Muscle layer of colon (tissue), 2 donors: ENCODE results near the gene SUDS3.

Source experiments
- H3K27ac ChIP-seq: one replicate; pipeline ENCODE4 v1.7.0; 2013; ENCODE audit warnings: low read depth, mild to moderate bottlenecking, low read length, moderate library complexity
- H3K27me3 ChIP-seq, 2 donors: one replicate each; pipeline ENCODE4 v1.7.0; 2013; ENCODE audit warnings: low read length in 2 of 2, mild to moderate bottlenecking in 2 of 2; ENCODE audit not compliant: insufficient read depth in 2 of 2, control insufficient read depth in 1 of 2
- H3K36me3 ChIP-seq: one replicate; pipeline ENCODE4 v1.7.0; 2013; ENCODE audit warnings: mild to moderate bottlenecking, low read length; ENCODE audit not compliant: insufficient read depth
- H3K4me1 ChIP-seq: one replicate; pipeline ENCODE4 v1.7.0; 2013; ENCODE audit warnings: mild to moderate bottlenecking, low read length; ENCODE audit not compliant: insufficient read depth
- H3K4me3 ChIP-seq, 2 donors: one replicate each; pipeline ENCODE4 v1.7.0; 2013; ENCODE audit warnings: low read length in 2 of 2, low read depth in 1 of 2, mild to moderate bottlenecking in 1 of 2, moderate library complexity in 1 of 2
- H3K9ac ChIP-seq: one replicate; pipeline ENCODE4 v1.7.0; 2013; ENCODE audit warnings: low read length
- H3K9me3 ChIP-seq: one replicate; pipeline ENCODE4 v1.7.0; 2013; ENCODE audit warnings: mild to moderate bottlenecking, low read length
- donor health status: abdominal sarcoma.
- donor health status: Adenocarcinoma of cecum.

Gene SUDS3

DNA sequence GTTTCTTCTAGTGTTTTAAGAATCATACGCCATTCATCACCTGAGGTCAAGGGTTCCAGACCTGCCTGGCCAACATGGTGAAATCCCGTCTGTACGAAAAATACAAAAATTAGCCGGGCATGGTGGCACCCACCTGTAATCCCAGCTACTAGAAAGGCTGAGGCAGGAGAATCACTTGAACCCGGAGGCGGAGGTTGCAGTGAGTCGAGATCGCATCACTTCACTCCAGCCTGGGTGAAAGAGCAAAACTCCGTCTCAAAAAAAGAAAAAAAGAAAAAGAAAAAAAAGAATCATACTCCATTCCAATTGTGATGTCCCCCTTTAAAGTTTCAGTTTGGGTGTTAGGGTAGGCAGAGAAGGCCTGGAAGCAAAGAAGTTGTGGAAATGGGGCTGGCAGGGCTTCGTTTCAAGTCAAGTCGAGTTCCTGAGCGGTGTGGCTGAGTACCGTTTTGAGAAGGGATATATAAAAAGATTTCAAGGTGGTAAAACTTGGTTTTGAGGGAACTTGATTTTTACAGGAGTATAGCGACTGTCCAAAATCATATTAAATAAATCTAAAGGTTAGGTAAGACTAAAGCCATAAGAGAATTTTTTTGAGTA, 2.1 kb upstream of the SUDS3 start:
- H3K9ac ChIP-seq: no peak overlapping the region
- H3K4me1 ChIP-seq: peaks cover 39% of the 10 kb centered on the region
- no peaks in the 10 kb centered on the region for H3K27me3 ChIP-seq
- no peaks in the 10 kb centered on the region for H3K36me3 ChIP-seq
- no peak overlapping the region for H3K27ac ChIP-seq
- no peak overlapping the region for H3K4me3 ChIP-seq
- H3K9me3 ChIP-seq: no peaks in the 10 kb centered on the region

DNA sequence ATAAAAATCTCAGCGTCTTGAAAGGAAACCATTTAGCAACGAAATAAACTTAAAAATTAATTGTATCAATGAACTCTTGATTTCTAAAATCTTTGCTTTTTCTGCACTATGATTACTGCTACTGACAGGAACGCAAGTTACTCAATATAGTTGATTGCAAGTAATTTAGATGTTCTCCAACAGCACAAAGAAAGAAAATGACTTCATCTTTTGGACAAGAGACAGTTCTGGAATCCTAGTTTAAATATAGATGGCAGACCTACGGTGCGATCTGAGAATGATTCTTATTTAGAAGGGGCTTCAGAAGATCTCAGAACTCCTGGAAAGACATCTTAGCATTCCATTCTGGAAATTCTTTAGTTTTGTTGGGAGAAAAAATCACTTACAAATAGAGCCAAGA, 1.4 kb upstream of the SUDS3 start:
- Histone ChIP-seq H3K9me3 (no peaks in the 10 kb centered on the region), H3K4me1 (peaks cover 39% of the 10 kb centered on the region), H3K4me3 (no peak overlapping the region), H3K27ac (no peak overlapping the region), H3K27me3 (no peaks in the 10 kb centered on the region), H3K9ac (no peak overlapping the region), H3K36me3 (peaks cover 4% of the 10 kb centered on the region)

DNA sequence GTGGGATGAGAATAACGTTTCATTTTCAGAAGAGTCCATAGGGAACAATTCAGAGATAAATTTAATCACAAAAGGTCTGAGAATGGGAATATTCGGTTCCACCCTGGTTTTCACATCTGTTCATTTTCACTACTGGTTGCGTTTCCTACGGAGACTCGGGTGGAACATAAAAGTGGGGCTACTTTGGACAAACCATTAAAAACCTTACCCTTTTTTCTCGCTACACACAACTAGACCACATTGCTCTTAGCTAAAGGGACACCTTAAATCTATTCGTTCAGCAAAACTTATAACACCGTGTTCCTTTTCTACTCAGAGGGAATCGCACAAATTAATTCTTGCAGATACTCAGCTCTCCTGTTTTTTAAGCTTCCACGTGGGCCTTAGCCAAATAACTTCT, 1.0 kb upstream of the SUDS3 start:
- Histone ChIP-seq H3K9ac (no peak overlapping the region), H3K4me3 (peak overlapping the region in 1 of 2 donors; percentile 93), H3K4me1 (peaks cover 37% of the 10 kb centered on the region), H3K9me3 (no peaks in the 10 kb centered on the region), H3K27me3 (no peaks in the 10 kb centered on the region), H3K36me3 (peaks cover 8% of the 10 kb centered on the region), H3K27ac (peak overlapping the region; percentile 96)

- peak overlapping the region; percentile 96 for H3K27ac ChIP-seq
- peaks cover 28% of the 10 kb centered on the region for H3K4me1 ChIP-seq
- peak overlapping the region; percentile 82 for H3K9ac ChIP-seq
These were observed 897 bp downstream of the SUDS3 start for GRCh38 chr12:118377021-118377883.

GRCh38 chr12:118377884-118378470, 1.6 kb downstream of the SUDS3 start:
- Histone ChIP-seq H3K27ac (no peak overlapping the region), H3K27me3 (no peaks in the 10 kb centered on the region), H3K36me3 (peaks cover 24% of the 10 kb centered on the region), H3K4me3 (peak overlapping the region; percentile 80 to 93), H3K9me3 (no peaks in the 10 kb centered on the region), H3K9ac (peak overlapping the region; percentile 82), H3K4me1 (peaks cover 28% of the 10 kb centered on the region)

More at GRCh38 chr12:118377021-118377883, 897 bp downstream of the SUDS3 start:
- Histone ChIP-seq H3K9me3 (no peaks in the 10 kb centered on the region), H3K27me3 (no peaks in the 10 kb centered on the region), H3K36me3 (peaks cover 19% of the 10 kb centered on the region), H3K4me3 (peak overlapping the region; percentile 80 to 93)

DNA sequence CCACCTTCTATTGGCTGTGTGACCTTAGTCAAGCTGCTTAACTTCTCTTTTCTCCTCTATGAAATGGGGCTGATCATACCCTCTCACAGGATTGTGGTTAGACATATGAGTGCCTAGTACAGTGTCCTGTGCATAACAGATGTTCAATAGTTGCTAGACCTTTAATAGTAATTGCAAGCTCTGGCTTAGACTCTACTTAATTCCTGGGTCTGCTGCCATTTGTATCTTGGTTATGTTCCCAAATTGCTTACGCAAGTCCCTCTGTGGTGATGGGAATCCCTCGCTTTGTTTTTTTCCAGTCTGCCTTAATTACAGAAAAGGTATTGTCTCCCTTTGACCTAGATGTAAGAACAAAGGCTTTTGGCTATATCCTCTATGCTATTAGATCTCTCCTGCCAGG, 15.1 kb downstream of the SUDS3 start:
- no peaks in the 10 kb centered on the region for H3K9me3 ChIP-seq
- no peak overlapping the region for H3K27ac ChIP-seq
- H3K36me3 ChIP-seq: peaks cover 74% of the 10 kb centered on the region

DNA sequence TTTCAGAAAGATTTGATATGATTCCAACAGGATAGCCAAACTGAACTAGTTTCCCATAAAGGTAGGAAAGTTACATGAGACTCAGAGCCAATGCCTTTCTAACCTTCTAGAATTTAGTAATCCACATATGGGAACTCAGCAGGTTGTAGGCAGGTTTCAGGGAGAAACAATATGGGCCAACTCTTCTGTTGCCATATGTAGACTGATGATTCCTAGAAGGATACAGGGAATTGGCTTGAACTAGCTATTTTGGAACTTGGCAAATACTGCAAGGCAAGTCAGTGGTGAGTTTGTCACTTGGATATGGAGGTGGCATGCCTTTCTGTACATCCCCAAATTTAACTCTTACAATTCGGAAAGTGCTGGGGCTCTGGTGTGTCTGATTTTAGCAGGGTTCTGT, 15.5 kb downstream of the SUDS3 start:
- no peak overlapping the region for H3K27ac ChIP-seq
- H3K36me3 ChIP-seq: peaks cover 75% of the 10 kb centered on the region
- no peaks in the 10 kb centered on the region for H3K27me3 ChIP-seq
- H3K4me1 ChIP-seq: no peaks in the 10 kb centered on the region
- no peaks in the 10 kb centered on the region for H3K9me3 ChIP-seq
- H3K9ac ChIP-seq: no peak overlapping the region
- H3K4me3 ChIP-seq: no peak overlapping the region

More for the DNA sequence above, 15.1 kb downstream of the SUDS3 start:
- no peak overlapping the region for H3K4me3 ChIP-seq
- H3K27me3 ChIP-seq: no peaks in the 10 kb centered on the region
- no peaks in the 10 kb centered on the region for H3K4me1 ChIP-seq
- H3K9ac ChIP-seq: no peak overlapping the region

- H3K4me1 ChIP-seq: peaks cover 24% of the 10 kb centered on the region
- no peaks in the 10 kb centered on the region for H3K27me3 ChIP-seq
- no peak overlapping the region for H3K9ac ChIP-seq
- peak overlapping the region; percentile 42 for H3K27ac ChIP-seq
- H3K4me3 ChIP-seq: peak overlapping the region in 1 of 2 donors; percentile 16
- H3K9me3 ChIP-seq: no peaks in the 10 kb centered on the region
- H3K36me3 ChIP-seq: peaks cover 44% of the 10 kb centered on the region
These were observed 21.5 kb downstream of the SUDS3 start for GRCh38 chr12:118397708-118398440.

DNA sequence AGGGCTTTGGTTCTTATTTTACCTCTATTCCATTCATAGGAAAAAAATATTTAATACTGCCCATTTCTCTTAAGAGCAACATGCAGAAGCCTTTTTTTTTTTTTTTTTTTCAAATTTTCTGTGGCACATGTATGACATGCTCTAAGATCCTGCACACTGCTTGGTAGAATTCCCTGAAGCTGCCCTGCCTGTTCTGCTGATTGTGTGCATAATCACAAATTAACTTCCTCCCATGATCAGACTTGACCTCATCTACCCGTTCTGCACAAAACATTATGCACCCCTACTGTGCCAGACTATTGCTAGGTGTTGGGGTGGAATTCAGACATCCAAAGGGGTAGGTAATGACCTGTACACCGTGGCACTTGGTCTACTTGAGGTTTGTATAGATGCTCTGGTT, 22.2 kb downstream of the SUDS3 start:
- Histone ChIP-seq H3K27ac (no peak overlapping the region), H3K9me3 (no peaks in the 10 kb centered on the region)

DNA sequence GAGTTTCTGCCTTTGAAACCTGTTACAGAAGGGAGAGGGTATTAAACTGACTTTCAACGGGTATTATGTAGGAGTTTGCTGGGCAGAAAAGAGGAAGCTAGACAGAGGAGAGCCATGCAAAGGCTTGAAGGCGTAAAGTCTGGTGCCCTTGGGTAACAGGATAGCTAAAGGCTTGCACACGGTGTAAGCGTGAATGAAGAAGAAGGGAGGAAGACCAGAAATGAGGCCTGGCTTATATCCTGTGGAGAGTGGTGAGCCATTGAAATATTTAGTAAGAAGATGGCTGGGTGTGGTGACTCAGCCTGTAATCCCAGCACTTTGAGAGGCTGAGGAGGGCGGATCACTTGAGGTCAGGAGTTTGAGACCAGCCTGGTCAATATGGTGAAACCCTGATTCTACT, 22.6 kb downstream of the SUDS3 start:
- no peak overlapping the region for H3K4me3 ChIP-seq
- H3K27ac ChIP-seq: no peak overlapping the region
- no peaks in the 10 kb centered on the region for H3K9me3 ChIP-seq
- no peak overlapping the region for H3K9ac ChIP-seq
- H3K36me3 ChIP-seq: peaks cover 51% of the 10 kb centered on the region
- H3K4me1 ChIP-seq: peaks cover 24% of the 10 kb centered on the region
- no peaks in the 10 kb centered on the region for H3K27me3 ChIP-seq

More for the DNA sequence above, 22.2 kb downstream of the SUDS3 start:
- no peak overlapping the region for H3K9ac ChIP-seq
- H3K36me3 ChIP-seq: peaks cover 50% of the 10 kb centered on the region
- peaks cover 24% of the 10 kb centered on the region for H3K4me1 ChIP-seq
- no peak overlapping the region for H3K4me3 ChIP-seq
- H3K27me3 ChIP-seq: no peaks in the 10 kb centered on the region

- peaks cover 30% of the 10 kb centered on the region for H3K4me1 ChIP-seq
These were observed 25.9 kb downstream of the SUDS3 start for GRCh38 chr12:118402251-118402650.

More at GRCh38 chr12:118402251-118402650, 25.9 kb downstream of the SUDS3 start:
- no peak overlapping the region for H3K9ac ChIP-seq
- no peak overlapping the region for H3K4me3 ChIP-seq
- H3K27me3 ChIP-seq: no peaks in the 10 kb centered on the region
- H3K27ac ChIP-seq: no peak overlapping the region
- no peaks in the 10 kb centered on the region for H3K9me3 ChIP-seq
- peaks cover 45% of the 10 kb centered on the region for H3K36me3 ChIP-seq
